ENCODE results near the gene ARMC2. TPM values are rescaled to one million over a fixed set of nuclear protein-coding genes. Genes with fewer than 3 reads are reported as not detected.

ARMC2 gene
- polyA plus RNA-seq, 3 donors: 1.7 to 7.4 (median 3.5) TPM

DNA sequence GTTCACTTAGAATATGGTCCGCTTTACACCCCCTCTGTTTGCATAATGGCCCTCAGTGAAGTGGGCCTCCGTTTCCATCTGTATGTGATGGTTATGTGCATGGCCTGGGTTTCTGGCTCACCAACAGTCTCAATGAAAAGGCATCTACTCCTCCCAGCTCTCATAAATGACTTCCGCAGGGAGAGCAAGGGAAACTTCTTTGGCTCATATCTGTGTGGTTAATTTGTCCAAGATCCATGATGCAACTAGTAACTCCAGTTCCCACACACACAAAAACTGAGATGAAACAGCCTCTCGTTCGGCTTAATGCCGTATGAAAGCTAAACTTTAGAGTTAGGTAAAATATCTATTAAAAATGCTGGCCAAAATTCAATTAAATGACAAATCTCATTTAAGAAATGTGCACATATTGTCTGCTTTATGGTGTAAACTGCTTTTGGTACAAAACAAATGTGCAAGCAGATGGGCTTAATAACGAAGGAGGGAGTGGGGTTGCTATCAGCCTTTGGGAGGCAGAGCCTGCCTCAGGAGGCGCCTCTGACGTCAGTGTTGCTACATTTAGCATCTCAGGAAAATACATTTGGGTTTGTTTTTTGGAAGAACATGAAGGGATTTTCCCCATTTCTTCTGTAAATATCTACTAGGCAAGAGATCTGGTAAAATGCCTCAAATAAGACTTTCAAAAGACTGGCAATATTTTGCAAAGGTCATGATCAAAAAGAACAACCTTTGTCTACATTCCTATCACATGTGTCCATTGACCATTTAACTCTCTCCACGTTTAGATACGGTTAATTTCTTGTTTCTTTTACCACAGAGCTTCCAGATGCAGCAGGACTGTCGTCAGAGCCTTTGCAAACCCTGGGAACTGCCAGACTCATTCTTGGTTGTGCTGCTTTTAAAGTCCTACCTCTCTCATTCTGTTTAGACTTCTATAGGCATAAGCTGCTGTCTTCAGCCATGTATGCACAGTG is 96.8 kb downstream of the ARMC2 start:
- H3K4me2 ChIP-seq (replicated peaks; ENCODE audit: extremely low read depth, low read length, poor library complexity, severe bottlenecking): no peak overlapping the region
- H3K4me1 Mint-ChIP-seq: peaks cover 34% of the 10 kb centered on the region
- no peaks in the 10 kb centered on the region for H3K9me3 Mint-ChIP-seq
- DNase-seq: no peak
- H3K4me1 ChIP-seq (ENCODE audit: control insufficient read depth in 1 of 2, insufficient read depth in 2 of 2, low read length in 2 of 2): peaks cover 16 to 25% of the 10 kb centered on the region in 2 donors
- H3K27me3 ChIP-seq (ENCODE audit: control insufficient read depth in 2 of 2, insufficient read depth in 2 of 2, low read length in 2 of 2): no peaks in the 10 kb centered on the region
- no peak overlapping the region for H3K4me3 Mint-ChIP-seq
- no peaks in the 10 kb centered on the region for H3K36me3 Mint-ChIP-seq
- H3K4me3 ChIP-seq (replicated peaks in 1 of 3; ENCODE audit: low read depth in 2 of 3, low read length in 3 of 3): no peak overlapping the region
- no peak overlapping the region for H3K27ac Mint-ChIP-seq
- H3K9me3 ChIP-seq (replicated peaks in 1 of 2; ENCODE audit: control insufficient read depth in 1 of 2, insufficient read depth in 1 of 2, low read length in 2 of 2): no peaks in the 10 kb centered on the region
- no peaks in the 10 kb centered on the region for H3K36me3 ChIP-seq (replicated peaks in 1 of 2; ENCODE audit: control insufficient read depth in 1 of 2, insufficient read depth in 2 of 2, low read length in 2 of 2)
- 83% methylated on average over 3 of the region's 12 CpGs for WGBS (ENCODE audit: insufficient coverage)
- intact Hi-C loops (cut with micrococcal nuclease): no loop called here
- TF ChIP-seq, protein P1, sequence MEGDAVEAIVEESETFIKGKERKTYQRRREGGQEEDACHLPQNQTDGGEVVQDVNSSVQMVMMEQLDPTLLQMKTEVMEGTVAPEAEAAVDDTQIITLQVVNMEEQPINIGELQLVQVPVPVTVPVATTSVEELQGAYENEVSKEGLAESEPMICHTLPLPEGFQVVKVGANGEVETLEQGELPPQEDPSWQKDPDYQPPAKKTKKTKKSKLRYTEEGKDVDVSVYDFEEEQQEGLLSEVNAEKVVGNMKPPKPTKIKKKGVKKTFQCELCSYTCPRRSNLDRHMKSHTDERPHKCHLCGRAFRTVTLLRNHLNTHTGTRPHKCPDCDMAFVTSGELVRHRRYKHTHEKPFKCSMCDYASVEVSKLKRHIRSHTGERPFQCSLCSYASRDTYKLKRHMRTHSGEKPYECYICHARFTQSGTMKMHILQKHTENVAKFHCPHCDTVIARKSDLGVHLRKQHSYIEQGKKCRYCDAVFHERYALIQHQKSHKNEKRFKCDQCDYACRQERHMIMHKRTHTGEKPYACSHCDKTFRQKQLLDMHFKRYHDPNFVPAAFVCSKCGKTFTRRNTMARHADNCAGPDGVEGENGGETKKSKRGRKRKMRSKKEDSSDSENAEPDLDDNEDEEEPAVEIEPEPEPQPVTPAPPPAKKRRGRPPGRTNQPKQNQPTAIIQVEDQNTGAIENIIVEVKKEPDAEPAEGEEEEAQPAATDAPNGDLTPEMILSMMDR (IDR thresholded peaks at IDR 0.05): no peak
- H3K79me2 ChIP-seq (ENCODE audit: insufficient read depth, low read length): no peaks in the 10 kb centered on the region
- no peak overlapping the region for H3K27ac ChIP-seq (ENCODE audit: low read depth in 1 of 2, low read length in 2 of 2)
- H4K20me1 ChIP-seq (ENCODE audit: insufficient read depth, low read length): no peaks in the 10 kb centered on the region
- H3K9ac ChIP-seq (ENCODE audit: insufficient read depth, low read length, poor library complexity, severe bottlenecking): no peak overlapping the region
- H2AFZ ChIP-seq (ENCODE audit: insufficient read depth, low read depth, low read length, poor library complexity, severe bottlenecking): no peak overlapping the region
- peaks cover 0 to 3% (median 0%) of the 10 kb centered on the region in 3 donors for H3K27me3 Mint-ChIP-seq (ENCODE audit: low read depth in 3 of 3)

DNA sequence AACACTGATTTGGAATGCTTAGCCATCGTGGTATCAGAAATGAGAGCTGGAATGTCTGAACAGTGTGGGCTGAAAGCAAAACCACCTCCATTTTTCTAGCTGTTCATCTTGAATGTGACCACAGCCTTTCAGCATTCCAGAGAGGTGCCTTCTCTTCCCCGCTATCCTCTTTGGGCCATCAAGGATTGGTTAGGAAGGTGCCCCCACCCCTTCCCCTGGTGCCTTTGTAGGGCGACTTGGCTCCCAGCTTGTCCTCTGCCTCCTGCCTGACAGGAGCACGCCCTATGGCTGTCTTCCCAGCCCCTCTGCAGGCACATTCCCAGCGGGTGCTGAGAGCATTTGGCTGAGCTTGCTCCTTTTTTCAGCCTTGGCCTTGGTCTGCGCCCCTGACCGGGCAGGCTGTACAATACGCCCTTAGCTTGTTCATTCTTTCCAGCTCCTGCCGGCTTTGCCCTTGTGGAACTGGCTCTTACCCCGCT is 97.5 kb downstream of the ARMC2 start:
- Histone ChIP-seq H3K4me1 (ENCODE audit: control insufficient read depth in 1 of 2, insufficient read depth in 2 of 2, low read length in 2 of 2) (peaks cover 16 to 25% of the 10 kb centered on the region in 2 donors), H3K4me3 (replicated peaks in 1 of 3; ENCODE audit: low read depth in 2 of 3, low read length in 3 of 3) (no peak overlapping the region), H3K36me3 (replicated peaks in 1 of 2; ENCODE audit: control insufficient read depth in 1 of 2, insufficient read depth in 2 of 2, low read length in 2 of 2) (no peaks in the 10 kb centered on the region), H3K9me3 (replicated peaks in 1 of 2; ENCODE audit: control insufficient read depth in 1 of 2, insufficient read depth in 1 of 2, low read length in 2 of 2) (no peaks in the 10 kb centered on the region), H3K27ac (ENCODE audit: low read depth in 1 of 2, low read length in 2 of 2) (no peak overlapping the region), H3K4me2 (replicated peaks; ENCODE audit: extremely low read depth, low read length, poor library complexity, severe bottlenecking) (no peak overlapping the region), H3K79me2 (ENCODE audit: insufficient read depth, low read length) (no peaks in the 10 kb centered on the region), H3K27me3 (ENCODE audit: control insufficient read depth in 2 of 2, insufficient read depth in 2 of 2, low read length in 2 of 2) (no peaks in the 10 kb centered on the region), H3K9ac (ENCODE audit: insufficient read depth, low read length, poor library complexity, severe bottlenecking) (no peak overlapping the region), H4K20me1 (ENCODE audit: insufficient read depth, low read length) (no peaks in the 10 kb centered on the region), H2AFZ (ENCODE audit: insufficient read depth, low read depth, low read length, poor library complexity, severe bottlenecking) (no peak overlapping the region)
- Mint-ChIP-seq H3K4me3 (no peak overlapping the region), H3K36me3 (no peaks in the 10 kb centered on the region), H3K9me3 (no peaks in the 10 kb centered on the region), H3K27ac (no peak overlapping the region), H3K4me1 (peaks cover 34% of the 10 kb centered on the region), H3K27me3 (ENCODE audit: low read depth in 3 of 3) (peaks cover 0 to 2% (median 0%) of the 10 kb centered on the region in 3 donors)
- no peak for DNase-seq
- TF ChIP-seq, protein P1 (IDR thresholded peaks at IDR 0.05): no peak
- intact Hi-C loops (cut with micrococcal nuclease): no loop called here
- 98% methylated on average over 8 of the region's 10 CpGs for WGBS (ENCODE audit: insufficient coverage)

Measured in CD14-positive monocyte (primary cell).